ENCODE measurements around the gene TP63. TPM values are rescaled to one million over a fixed set of nuclear protein-coding genes. Genes with fewer than 3 reads are reported as not detected.

Gene TP63
- total and polyA plus RNA-seq, 2 experiments from 2014 or later = not detected

DNA sequence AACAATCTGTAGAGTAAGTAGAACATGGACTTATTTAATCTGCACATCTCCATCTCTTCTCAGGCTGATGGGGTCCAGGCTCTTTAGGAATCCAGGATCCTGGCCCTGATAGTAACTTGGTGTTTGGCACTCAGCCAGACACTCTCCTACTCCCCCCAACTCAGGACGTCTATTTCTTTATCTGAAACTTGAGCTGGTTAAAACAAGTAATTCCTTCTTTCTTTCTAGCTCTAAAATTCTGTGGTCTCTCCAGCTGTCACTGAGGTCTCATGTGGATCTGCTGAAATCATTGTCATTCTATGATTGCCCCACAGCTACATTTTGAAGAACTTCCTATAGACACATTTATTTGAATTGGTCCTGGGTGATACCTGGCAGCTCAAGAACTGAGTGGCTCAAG, 59.0 kb downstream of the TP63 start:
- Mint-ChIP-seq H3K4me3 (no peak overlapping the region), H3K36me3 (ENCODE audit: low read depth) (no peaks in the 10 kb centered on the region), H3K9me3 (no peaks in the 10 kb centered on the region), H3K4me1 (no peaks in the 10 kb centered on the region), H3K27ac (no peak overlapping the region), H3K27me3 (ENCODE audit: insufficient read depth, low read depth, poor library complexity) (no peaks in the 10 kb centered on the region)
- H3K4me2 ChIP-seq = no peak overlapping the region
- no peaks in the 10 kb centered on the region for H3K27me3 ChIP-seq (ENCODE audit: insufficient read depth)
- no peaks in the 10 kb centered on the region for H4K20me1 ChIP-seq (replicated peaks; ENCODE audit: insufficient read depth)
- no peak overlapping the region for H2AFZ ChIP-seq
- H3K4me3 ChIP-seq = no peak overlapping the region
- no peak for ATAC-seq
- DNase-seq (ENCODE audit: low spot score) = no peak
- H3K79me2 ChIP-seq (replicated peaks; ENCODE audit: insufficient read depth) = no peaks in the 10 kb centered on the region
- H3F3A ChIP-seq (replicated peaks; ENCODE audit: low read depth) = no peaks in the 10 kb centered on the region
- H3K9me2 ChIP-seq (ENCODE audit: insufficient read depth) = no peaks in the 10 kb centered on the region
- H3K4me1 ChIP-seq (ENCODE audit: insufficient read depth) = no peaks in the 10 kb centered on the region
- no peak overlapping the region for H3K27ac ChIP-seq (ENCODE audit: low read depth)
- TF ChIP-seq ZNF114 (CRISPR knock-in tag; IDR thresholded peaks at IDR 0.05) (no peak), EZH2 (IDR thresholded peaks at IDR 0.05; ENCODE audit: low read depth, unreplicated experiment) (no peak), STAT1 (IDR thresholded peaks at IDR 0.05; ENCODE audit: unreplicated experiment) (no peak), CREB1 (CRISPR knock-in tag; IDR thresholded peaks at IDR 0.05; ENCODE audit: low read depth) (no peak), NANOG (IDR thresholded peaks at IDR 0.05; ENCODE audit: borderline replicate concordance) (no peak), POLR2AphosphoS5 (IDR thresholded peaks at IDR 0.05; ENCODE audit: low read depth) (no peak)
- TF ChIP-seq, protein P1, sequence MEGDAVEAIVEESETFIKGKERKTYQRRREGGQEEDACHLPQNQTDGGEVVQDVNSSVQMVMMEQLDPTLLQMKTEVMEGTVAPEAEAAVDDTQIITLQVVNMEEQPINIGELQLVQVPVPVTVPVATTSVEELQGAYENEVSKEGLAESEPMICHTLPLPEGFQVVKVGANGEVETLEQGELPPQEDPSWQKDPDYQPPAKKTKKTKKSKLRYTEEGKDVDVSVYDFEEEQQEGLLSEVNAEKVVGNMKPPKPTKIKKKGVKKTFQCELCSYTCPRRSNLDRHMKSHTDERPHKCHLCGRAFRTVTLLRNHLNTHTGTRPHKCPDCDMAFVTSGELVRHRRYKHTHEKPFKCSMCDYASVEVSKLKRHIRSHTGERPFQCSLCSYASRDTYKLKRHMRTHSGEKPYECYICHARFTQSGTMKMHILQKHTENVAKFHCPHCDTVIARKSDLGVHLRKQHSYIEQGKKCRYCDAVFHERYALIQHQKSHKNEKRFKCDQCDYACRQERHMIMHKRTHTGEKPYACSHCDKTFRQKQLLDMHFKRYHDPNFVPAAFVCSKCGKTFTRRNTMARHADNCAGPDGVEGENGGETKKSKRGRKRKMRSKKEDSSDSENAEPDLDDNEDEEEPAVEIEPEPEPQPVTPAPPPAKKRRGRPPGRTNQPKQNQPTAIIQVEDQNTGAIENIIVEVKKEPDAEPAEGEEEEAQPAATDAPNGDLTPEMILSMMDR (conservative IDR thresholded peaks at IDR 0.05; ENCODE audit: low read depth in 2 of 2) = no peak
- TF ChIP-seq, protein P2, sequence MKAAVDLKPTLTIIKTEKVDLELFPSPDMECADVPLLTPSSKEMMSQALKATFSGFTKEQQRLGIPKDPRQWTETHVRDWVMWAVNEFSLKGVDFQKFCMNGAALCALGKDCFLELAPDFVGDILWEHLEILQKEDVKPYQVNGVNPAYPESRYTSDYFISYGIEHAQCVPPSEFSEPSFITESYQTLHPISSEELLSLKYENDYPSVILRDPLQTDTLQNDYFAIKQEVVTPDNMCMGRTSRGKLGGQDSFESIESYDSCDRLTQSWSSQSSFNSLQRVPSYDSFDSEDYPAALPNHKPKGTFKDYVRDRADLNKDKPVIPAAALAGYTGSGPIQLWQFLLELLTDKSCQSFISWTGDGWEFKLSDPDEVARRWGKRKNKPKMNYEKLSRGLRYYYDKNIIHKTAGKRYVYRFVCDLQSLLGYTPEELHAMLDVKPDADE (IDR thresholded peaks at IDR 0.05) = no peak
- TF ChIP-seq, protein P3, sequence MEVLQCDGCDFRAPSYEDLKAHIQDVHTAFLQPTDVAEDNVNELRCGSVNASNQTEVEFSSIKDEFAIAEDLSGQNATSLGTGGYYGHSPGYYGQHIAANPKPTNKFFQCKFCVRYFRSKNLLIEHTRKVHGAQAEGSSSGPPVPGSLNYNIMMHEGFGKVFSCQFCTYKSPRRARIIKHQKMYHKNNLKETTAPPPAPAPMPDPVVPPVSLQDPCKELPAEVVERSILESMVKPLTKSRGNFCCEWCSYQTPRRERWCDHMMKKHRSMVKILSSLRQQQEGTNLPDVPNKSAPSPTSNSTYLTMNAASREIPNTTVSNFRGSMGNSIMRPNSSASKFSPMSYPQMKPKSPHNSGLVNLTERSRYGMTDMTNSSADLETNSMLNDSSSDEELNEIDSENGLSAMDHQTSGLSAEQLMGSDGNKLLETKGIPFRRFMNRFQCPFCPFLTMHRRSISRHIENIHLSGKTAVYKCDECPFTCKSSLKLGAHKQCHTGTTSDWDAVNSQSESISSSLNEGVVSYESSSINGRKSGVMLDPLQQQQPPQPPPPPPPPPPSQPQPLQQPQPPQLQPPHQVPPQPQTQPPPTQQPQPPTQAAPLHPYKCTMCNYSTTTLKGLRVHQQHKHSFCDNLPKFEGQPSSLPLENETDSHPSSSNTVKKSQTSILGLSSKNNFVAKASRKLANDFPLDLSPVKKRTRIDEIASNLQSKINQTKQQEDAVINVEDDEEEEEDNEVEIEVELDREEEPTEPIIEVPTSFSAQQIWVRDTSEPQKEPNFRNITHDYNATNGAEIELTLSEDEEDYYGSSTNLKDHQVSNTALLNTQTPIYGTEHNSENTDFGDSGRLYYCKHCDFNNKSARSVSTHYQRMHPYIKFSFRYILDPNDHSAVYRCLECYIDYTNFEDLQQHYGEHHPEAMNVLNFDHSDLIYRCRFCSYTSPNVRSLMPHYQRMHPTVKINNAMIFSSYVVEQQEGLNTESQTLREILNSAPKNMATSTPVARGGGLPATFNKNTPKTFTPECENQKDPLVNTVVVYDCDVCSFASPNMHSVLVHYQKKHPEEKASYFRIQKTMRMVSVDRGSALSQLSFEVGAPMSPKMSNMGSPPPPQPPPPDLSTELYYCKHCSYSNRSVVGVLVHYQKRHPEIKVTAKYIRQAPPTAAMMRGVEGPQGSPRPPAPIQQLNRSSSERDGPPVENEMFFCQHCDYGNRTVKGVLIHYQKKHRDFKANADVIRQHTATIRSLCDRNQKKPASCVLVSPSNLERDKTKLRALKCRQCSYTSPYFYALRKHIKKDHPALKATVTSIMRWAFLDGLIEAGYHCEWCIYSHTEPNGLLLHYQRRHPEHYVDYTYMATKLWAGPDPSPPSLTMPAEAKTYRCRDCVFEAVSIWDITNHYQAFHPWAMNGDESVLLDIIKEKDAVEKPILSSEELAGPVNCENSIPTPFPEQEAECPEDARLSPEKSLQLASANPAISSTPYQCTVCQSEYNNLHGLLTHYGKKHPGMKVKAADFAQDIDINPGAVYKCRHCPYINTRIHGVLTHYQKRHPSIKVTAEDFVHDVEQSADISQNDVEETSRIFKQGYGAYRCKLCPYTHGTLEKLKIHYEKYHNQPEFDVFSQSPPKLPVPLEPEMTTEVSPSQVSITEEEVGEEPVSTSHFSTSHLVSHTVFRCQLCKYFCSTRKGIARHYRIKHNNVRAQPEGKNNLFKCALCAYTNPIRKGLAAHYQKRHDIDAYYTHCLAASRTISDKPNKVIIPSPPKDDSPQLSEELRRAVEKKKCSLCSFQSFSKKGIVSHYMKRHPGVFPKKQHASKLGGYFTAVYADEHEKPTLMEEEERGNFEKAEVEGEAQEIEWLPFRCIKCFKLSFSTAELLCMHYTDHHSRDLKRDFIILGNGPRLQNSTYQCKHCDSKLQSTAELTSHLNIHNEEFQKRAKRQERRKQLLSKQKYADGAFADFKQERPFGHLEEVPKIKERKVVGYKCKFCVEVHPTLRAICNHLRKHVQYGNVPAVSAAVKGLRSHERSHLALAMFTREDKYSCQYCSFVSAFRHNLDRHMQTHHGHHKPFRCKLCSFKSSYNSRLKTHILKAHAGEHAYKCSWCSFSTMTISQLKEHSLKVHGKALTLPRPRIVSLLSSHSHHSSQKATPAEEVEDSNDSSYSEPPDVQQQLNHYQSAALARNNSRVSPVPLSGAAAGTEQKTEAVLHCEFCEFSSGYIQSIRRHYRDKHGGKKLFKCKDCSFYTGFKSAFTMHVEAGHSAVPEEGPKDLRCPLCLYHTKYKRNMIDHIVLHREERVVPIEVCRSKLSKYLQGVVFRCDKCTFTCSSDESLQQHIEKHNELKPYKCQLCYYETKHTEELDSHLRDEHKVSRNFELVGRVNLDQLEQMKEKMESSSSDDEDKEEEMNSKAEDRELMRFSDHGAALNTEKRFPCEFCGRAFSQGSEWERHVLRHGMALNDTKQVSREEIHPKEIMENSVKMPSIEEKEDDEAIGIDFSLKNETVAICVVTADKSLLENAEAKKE (CRISPR knock-in tag; IDR thresholded peaks at IDR 0.05) = no peak
- TF ChIP-seq, protein P4, sequence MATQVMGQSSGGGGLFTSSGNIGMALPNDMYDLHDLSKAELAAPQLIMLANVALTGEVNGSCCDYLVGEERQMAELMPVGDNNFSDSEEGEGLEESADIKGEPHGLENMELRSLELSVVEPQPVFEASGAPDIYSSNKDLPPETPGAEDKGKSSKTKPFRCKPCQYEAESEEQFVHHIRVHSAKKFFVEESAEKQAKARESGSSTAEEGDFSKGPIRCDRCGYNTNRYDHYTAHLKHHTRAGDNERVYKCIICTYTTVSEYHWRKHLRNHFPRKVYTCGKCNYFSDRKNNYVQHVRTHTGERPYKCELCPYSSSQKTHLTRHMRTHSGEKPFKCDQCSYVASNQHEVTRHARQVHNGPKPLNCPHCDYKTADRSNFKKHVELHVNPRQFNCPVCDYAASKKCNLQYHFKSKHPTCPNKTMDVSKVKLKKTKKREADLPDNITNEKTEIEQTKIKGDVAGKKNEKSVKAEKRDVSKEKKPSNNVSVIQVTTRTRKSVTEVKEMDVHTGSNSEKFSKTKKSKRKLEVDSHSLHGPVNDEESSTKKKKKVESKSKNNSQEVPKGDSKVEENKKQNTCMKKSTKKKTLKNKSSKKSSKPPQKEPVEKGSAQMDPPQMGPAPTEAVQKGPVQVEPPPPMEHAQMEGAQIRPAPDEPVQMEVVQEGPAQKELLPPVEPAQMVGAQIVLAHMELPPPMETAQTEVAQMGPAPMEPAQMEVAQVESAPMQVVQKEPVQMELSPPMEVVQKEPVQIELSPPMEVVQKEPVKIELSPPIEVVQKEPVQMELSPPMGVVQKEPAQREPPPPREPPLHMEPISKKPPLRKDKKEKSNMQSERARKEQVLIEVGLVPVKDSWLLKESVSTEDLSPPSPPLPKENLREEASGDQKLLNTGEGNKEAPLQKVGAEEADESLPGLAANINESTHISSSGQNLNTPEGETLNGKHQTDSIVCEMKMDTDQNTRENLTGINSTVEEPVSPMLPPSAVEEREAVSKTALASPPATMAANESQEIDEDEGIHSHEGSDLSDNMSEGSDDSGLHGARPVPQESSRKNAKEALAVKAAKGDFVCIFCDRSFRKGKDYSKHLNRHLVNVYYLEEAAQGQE (IDR thresholded peaks at IDR 0.05; ENCODE audit: unreplicated experiment) = no peak
- H3K36me3 ChIP-seq (ENCODE audit: insufficient read depth) = no peaks in the 10 kb centered on the region

Measured in GM23338 (cell line).